Thymus (tissue), 11 donors: ENCODE data around the gene TBX4. TPM values are rescaled to one million over a fixed set of nuclear protein-coding genes. Genes with fewer than 3 reads are reported as not detected.
A peak's percentile ranks its signal among the peaks of the same experiment; 100 is the strongest.

Experiments
- DNase-seq, 9 donors: peaks; one replicate each; pipeline ENCODE4 v3.0.0-alpha.2; 2013; ENCODE audit warnings: low spot score in 9 of 9, low read depth in 6 of 9, missing footprints in 1 of 9
- H3K27ac ChIP-seq, 2 donors: one replicate each; pipeline ENCODE4 v1.5.1; 2013; ENCODE audit warnings: control low read depth in 1 of 2, low read depth in 1 of 2, low read length in 1 of 2, mild to moderate bottlenecking in 1 of 2, moderate library complexity in 1 of 2
- H3K27me3 ChIP-seq, 2 donors: one replicate each; pipeline ENCODE4 v1.5.1; 2013; ENCODE audit warnings: low read length in 1 of 2; ENCODE audit not compliant: control insufficient read depth in 2 of 2, insufficient read depth in 1 of 2
- H3K36me3 ChIP-seq, 2 donors: one replicate each; pipeline ENCODE4 v1.5.1; 2013; ENCODE audit warnings: low read length in 1 of 2, mild to moderate bottlenecking in 1 of 2, moderate library complexity in 1 of 2; ENCODE audit not compliant: control insufficient read depth in 2 of 2, insufficient read depth in 2 of 2
- H3K4me1 ChIP-seq, 2 donors: one replicate each; pipeline ENCODE4 v1.5.1; 2013; ENCODE audit warnings: low read length in 2 of 2; ENCODE audit not compliant: control insufficient read depth in 2 of 2, insufficient read depth in 2 of 2
- H3K4me3 ChIP-seq, 2 donors: one replicate each; pipeline ENCODE4 v1.5.1; 2013; ENCODE audit warnings: low read length in 2 of 2, control low read depth in 1 of 2, mild to moderate bottlenecking in 1 of 2
- H3K9me3 ChIP-seq, 2 donors: one replicate each; pipeline ENCODE4 v1.5.1; 2013; ENCODE audit warnings: low read length in 1 of 2, mild to moderate bottlenecking in 1 of 2; ENCODE audit not compliant: control insufficient read depth in 2 of 2, insufficient read depth in 1 of 2
- WGBS: extraction: QIAGEN DNeasy Blood & Tissue Kit; methylation state at CpG from one replicate; pipeline ENCODE4 v1.1.7; 2013; 5-methylcytosine and 5-hydroxymethylcytosine counted together
- polyA plus RNA-seq: library from polyadenylated mRNA; stranded (reverse); fragments of 200-250 nt; gene quantifications from one replicate; pipeline ENCODE4 v1.2.3, GENCODE V29; 2013
- total RNA-seq: library from RNA; stranded (reverse); fragments of 120-200 nt; gene quantifications from one replicate; pipeline ENCODE4 v1.2.4, GENCODE V29; 2013
- donor health status: healthy.

The TBX4 gene
- total and polyA plus RNA-seq, 2 donors, result 0.11 to 0.14 TPM

DNA sequence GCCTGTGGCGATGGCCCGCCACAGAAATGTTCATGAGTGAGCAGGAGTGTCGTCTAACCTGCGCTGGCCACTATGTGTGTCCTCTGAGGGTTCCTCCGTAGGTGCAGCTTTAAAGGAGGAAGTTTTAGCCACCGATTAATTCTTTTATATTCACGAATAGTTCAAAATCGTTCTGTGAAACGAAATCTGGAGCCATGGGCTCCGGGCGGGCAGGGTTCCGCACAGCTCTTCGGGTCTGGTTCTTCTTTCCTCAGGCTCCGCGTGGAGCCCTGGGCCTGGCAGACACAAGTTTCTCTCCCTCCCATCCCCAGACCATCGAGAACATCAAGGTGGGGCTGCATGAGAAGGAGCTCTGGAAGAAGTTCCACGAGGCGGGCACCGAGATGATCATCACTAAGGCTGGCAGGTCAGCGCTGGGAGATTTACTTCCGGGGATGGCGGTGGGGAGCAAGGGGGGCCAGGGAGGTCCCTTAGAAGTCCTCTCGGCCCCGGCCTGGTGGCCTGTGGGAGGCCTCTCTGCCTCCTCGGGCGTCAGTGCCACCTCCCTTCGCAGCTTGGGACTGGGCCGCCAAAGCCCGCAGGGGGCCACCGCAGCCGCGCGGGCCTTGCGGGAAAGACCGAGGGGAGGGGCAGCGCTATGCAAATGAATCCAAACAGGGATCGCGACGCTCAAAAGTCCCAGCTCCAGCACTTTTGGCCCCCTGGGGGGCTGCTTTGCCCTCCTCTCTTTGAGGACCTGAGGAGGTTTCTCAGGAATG lies 5.2 kb downstream of the TBX4 start:
- peaks cover 83 to 99% of the 10 kb centered on the region in 2 donors for H3K27me3 ChIP-seq
- no peak overlapping the region for H3K4me3 ChIP-seq
- peaks cover 3 to 4% of the 10 kb centered on the region in 2 donors for H3K4me1 ChIP-seq
- no peaks in the 10 kb centered on the region for H3K36me3 ChIP-seq
- 6% methylated on average over 39 of the region's 39 CpGs for WGBS
- no peak overlapping the region for H3K27ac ChIP-seq
- H3K9me3 ChIP-seq, result peaks cover 0 to 4% of the 10 kb centered on the region in 2 donors
- no peak for DNase-seq

GRCh38 chr17:61458000-61458399 lies 5.8 kb downstream of the TBX4 start:
- Histone ChIP-seq H3K9me3 (peaks cover 0 to 4% of the 10 kb centered on the region in 2 donors), H3K27me3 (peaks cover 83 to 99% of the 10 kb centered on the region in 2 donors), H3K27ac (no peak overlapping the region), H3K4me1 (peaks cover 4 to 8% of the 10 kb centered on the region in 2 donors), H3K4me3 (no peak overlapping the region), H3K36me3 (no peaks in the 10 kb centered on the region)
- no peak for DNase-seq
- WGBS, result 8% methylated on average over 14 of the region's 14 CpGs

- no peak for DNase-seq
- Histone ChIP-seq H3K27ac (no peak overlapping the region), H3K9me3 (peaks cover 0 to 4% of the 10 kb centered on the region in 2 donors), H3K4me3 (no peak overlapping the region), H3K36me3 (no peaks in the 10 kb centered on the region), H3K27me3 (peaks cover 88 to 100% of the 10 kb centered on the region in 2 donors), H3K4me1 (peaks cover 4 to 9% of the 10 kb centered on the region in 2 donors)
- 9% methylated on average over 5 of the region's 5 CpGs for WGBS
These were observed 6.4 kb downstream of the TBX4 start for GRCh38 chr17:61458421-61459141.

DNA sequence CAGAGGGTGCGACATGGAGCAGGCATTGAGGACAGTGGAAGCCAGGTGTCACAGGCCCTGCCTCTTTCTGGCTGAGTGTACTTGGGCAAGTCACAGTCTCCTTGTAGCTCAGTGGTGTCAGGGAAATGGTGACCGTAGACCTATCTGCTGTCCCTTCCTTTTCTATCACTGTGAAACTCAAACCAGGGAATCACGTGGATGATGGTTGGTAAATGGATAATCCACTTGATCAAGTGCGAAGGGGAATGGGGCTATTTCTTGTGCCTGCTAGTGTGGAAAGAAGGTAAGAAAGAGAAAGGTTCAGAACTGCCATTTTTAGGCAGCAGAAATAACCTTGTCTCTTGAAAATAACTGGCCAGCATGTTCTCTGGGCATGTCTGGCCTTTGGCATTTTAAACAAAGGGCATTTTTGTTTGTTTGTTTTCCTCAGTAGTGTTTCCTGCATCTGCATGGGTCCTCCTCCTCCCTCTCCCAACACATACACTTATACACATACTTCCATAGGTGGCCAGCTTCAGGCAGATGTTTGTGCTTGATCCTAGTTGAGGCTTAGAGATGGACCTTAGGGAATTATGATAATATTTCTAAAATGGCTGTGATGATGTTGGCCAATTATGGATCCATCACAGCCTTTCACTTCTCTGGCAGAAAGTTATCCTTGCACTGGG lies 7.1 kb downstream of the TBX4 start:
- H3K9me3 ChIP-seq, result peaks cover 0 to 4% of the 10 kb centered on the region in 2 donors
- WGBS, result 40% methylated on average over 4 of the region's 4 CpGs
- DNase-seq, result no peak
- H3K27ac ChIP-seq, result no peak overlapping the region
- H3K4me1 ChIP-seq, result peaks cover 4 to 9% of the 10 kb centered on the region in 2 donors
- no peak overlapping the region for H3K4me3 ChIP-seq
- no peaks in the 10 kb centered on the region for H3K36me3 ChIP-seq
- H3K27me3 ChIP-seq, result peaks cover 84 to 100% of the 10 kb centered on the region in 2 donors

- Histone ChIP-seq H3K4me1 (peaks cover 4 to 9% of the 10 kb centered on the region in 2 donors), H3K36me3 (no peaks in the 10 kb centered on the region), H3K27me3 (peaks cover 76 to 99% of the 10 kb centered on the region in 2 donors), H3K4me3 (no peak overlapping the region), H3K9me3 (peaks cover 0 to 4% of the 10 kb centered on the region in 2 donors), H3K27ac (no peak overlapping the region)
- 32% methylated on average over 9 of the region's 9 CpGs for whole genome bisulfite sequencing
- no peak for DNase-seq
These were observed 7.9 kb downstream of the TBX4 start for GRCh38 chr17:61459939-61460718.

GRCh38 chr17:61460796-61461585 lies 8.8 kb downstream of the TBX4 start:
- Histone ChIP-seq H3K27me3 (peaks cover 68 to 99% of the 10 kb centered on the region in 2 donors), H3K4me3 (no peak overlapping the region), H3K4me1 (peaks cover 4 to 9% of the 10 kb centered on the region in 2 donors), H3K9me3 (no peaks in the 10 kb centered on the region), H3K27ac (no peak overlapping the region), H3K36me3 (no peaks in the 10 kb centered on the region)
- WGBS, result 11% methylated on average over 12 of the region's 12 CpGs
- DNase-seq, result no peak

DNA sequence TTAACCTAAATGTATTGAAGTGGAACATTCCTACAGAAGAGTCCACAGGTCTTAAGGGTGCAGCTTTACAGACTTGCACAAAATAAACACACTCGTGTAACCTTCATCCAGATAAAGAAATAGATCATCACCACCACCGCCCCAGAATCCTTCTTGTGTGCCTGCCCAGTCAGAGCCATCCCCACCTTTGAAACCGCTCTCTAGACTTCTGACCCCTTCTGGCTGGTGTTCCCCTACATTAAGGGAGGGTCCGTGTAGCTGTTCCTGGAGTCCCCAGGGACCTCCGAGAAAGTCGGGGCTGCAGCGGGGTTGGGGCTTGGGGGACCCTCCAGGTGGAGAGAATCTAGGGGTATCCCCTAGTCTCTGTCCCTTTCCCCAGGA lies 9.4 kb downstream of the TBX4 start:
- Histone ChIP-seq H3K27me3 (peaks cover 65 to 99% of the 10 kb centered on the region in 2 donors), H3K9me3 (no peaks in the 10 kb centered on the region), H3K27ac (no peak overlapping the region), H3K4me1 (peaks cover 4 to 9% of the 10 kb centered on the region in 2 donors), H3K4me3 (peak overlapping the region in 1 of 2 donors; percentile 2), H3K36me3 (no peaks in the 10 kb centered on the region)
- no peak for DNase-seq
- WGBS, result 8% methylated on average over 7 of the region's 7 CpGs
